ENCODE data around the gene SNX25. TPM values are rescaled to one million over a fixed set of nuclear protein-coding genes. Genes with fewer than 3 reads are reported as not detected.

The SNX25 gene
- total and polyA plus RNA-seq, 7 donors, result 5.3 to 13.0 (median 9.8) TPM

GRCh38 chr4:185283723-185284122, 74.3 kb downstream of the SNX25 start:
- no peak overlapping the region for H3K27ac ChIP-seq
- H3K9me3 ChIP-seq, result no peaks in the 10 kb centered on the region
- H3K4me1 ChIP-seq, result no peaks in the 10 kb centered on the region
- H3K4me3 ChIP-seq, result no peak overlapping the region
- intact Hi-C loops (cut with DNase I), result no loop called here
- DNase-seq (no peak), ATAC-seq (no peak)
- peaks cover 0 to 6% of the 10 kb centered on the region in 2 donors for H3K36me3 ChIP-seq (ENCODE audit: insufficient read depth in 1 of 2, low read depth in 1 of 2)
- TF ChIP-seq CTCF (IDR thresholded peaks at IDR 0.05), result no peak
- H3K27me3 ChIP-seq (ENCODE audit: insufficient read depth in 3 of 3, low read length in 2 of 3), result no peaks in the 10 kb centered on the region

GRCh38 chr4:185285632-185286393, 76.4 kb downstream of the SNX25 start:
- no peak for ATAC-seq
- WGBS, 3 donors, result 88 to 99% (median 99%) methylated on average over 6 of the region's 6 CpGs
- Histone ChIP-seq H3K4me3 (no peak overlapping the region), H3K9me3 (no peaks in the 10 kb centered on the region), H3K27ac (no peak overlapping the region), H3K4me1 (no peaks in the 10 kb centered on the region), H3K27me3 (ENCODE audit: insufficient read depth in 3 of 3, low read length in 2 of 3) (no peaks in the 10 kb centered on the region), H3K36me3 (ENCODE audit: insufficient read depth in 1 of 2, low read depth in 1 of 2) (peaks cover under 1 to 22% of the 10 kb centered on the region in 2 donors)
- no peak for TF ChIP-seq CTCF (IDR thresholded peaks at IDR 0.05)
- no peak for DNase-seq
- intact Hi-C loops (cut with DNase I), result no loop called here

- TF ChIP-seq CTCF (IDR thresholded peaks at IDR 0.05), result no peak
- Histone ChIP-seq H3K27ac (no peak overlapping the region), H3K36me3 (ENCODE audit: insufficient read depth in 1 of 2, low read depth in 1 of 2) (peaks cover 2 to 22% of the 10 kb centered on the region in 2 donors), H3K27me3 (ENCODE audit: insufficient read depth in 3 of 3, low read length in 2 of 3) (no peaks in the 10 kb centered on the region), H3K4me3 (no peak overlapping the region), H3K9me3 (no peaks in the 10 kb centered on the region), H3K4me1 (no peaks in the 10 kb centered on the region)
- DNase-seq, result no peak
- intact Hi-C loops (cut with DNase I), result no loop called here
- ATAC-seq, result no peak
- WGBS, 3 donors, result 71 to 80% (median 77%) methylated on average over 3 of the region's 3 CpGs
These were observed 77.2 kb downstream of the SNX25 start for GRCh38 chr4:185286571-185286970.

GRCh38 chr4:185287031-185287430, 77.6 kb downstream of the SNX25 start:
- Histone ChIP-seq H3K27me3 (ENCODE audit: insufficient read depth in 3 of 3, low read length in 2 of 3) (no peaks in the 10 kb centered on the region), H3K9me3 (no peaks in the 10 kb centered on the region), H3K4me3 (no peak overlapping the region), H3K27ac (no peak overlapping the region), H3K36me3 (ENCODE audit: insufficient read depth in 1 of 2, low read depth in 1 of 2) (peaks cover 2 to 22% of the 10 kb centered on the region in 2 donors), H3K4me1 (no peaks in the 10 kb centered on the region)
- ATAC-seq (no peak), DNase-seq (no peak)
- intact Hi-C loops (cut with DNase I), result no loop called here
- 91 to 94% (median 92%) methylated on average over 4 of the region's 4 CpGs for WGBS, 3 donors
- TF ChIP-seq CTCF (IDR thresholded peaks at IDR 0.05), result no peak

Measured in psoas muscle (tissue), 8 donors.